ENCODE data around the gene ZNF444.
"Not testable (repeated sequence)": the region's sequence is repeated elsewhere in the genome, so short reads cannot be mapped to it uniquely, and the experiment has no call there.

Gene ZNF444

GRCh38 chr19:56144831-56145230 is 3.7 kb downstream of the ZNF444 start:
- no peak for DNase-seq (ENCODE audit: low read depth, low spot score)

DNA sequence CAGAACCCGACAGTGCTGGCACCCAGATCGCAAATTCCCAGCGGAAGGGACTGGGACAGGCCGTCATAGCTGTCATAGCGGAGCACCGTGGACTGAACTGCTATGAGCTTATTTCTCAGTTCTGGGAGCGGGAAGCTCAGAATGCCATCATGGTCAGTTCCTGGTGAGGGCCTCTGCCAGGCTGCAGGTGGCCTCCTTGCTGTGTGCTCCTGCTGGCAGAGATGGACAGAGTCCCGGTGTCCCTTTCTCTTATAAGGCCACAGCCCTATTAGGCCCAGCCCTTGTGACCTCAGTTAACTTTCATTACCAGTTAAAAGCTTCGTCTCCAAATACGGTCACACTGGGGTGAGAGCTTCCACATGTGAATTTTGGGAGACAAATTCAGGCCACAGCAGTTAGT is 4.6 kb downstream of the ZNF444 start:
- no peak for DNase-seq (ENCODE audit: low read depth, low spot score)

GRCh38 chr19:56146904-56147303 is 5.8 kb downstream of the ZNF444 start:
- no peak for DNase-seq (ENCODE audit: low read depth, low spot score)

- no peak for DNase-seq (ENCODE audit: low read depth, low spot score)
Measured at GRCh38 chr19:56147307-56147706, 6.2 kb downstream of the ZNF444 start.

DNA sequence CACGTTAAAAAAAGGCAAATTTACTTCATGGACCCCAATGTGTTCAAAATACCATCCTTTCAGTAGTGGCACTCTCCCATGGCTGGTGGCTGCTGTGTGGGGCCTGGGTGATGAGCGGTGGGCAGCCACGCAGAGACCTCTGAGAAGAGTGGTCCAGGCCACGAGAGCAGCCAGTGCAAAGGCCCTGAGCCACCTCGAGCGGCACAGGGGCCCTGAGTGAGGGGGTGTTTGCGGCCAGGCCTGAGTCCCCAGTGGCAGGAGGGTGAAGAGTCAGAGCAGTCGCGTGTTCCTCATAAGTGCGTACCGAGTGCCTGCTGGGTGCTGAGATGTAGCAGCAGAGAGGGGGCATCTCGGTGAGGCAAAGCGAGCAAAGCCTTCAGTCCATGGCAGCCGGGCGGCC is 7.0 kb downstream of the ZNF444 start:
- no peak for DNase-seq (ENCODE audit: low read depth, low spot score)

DNA sequence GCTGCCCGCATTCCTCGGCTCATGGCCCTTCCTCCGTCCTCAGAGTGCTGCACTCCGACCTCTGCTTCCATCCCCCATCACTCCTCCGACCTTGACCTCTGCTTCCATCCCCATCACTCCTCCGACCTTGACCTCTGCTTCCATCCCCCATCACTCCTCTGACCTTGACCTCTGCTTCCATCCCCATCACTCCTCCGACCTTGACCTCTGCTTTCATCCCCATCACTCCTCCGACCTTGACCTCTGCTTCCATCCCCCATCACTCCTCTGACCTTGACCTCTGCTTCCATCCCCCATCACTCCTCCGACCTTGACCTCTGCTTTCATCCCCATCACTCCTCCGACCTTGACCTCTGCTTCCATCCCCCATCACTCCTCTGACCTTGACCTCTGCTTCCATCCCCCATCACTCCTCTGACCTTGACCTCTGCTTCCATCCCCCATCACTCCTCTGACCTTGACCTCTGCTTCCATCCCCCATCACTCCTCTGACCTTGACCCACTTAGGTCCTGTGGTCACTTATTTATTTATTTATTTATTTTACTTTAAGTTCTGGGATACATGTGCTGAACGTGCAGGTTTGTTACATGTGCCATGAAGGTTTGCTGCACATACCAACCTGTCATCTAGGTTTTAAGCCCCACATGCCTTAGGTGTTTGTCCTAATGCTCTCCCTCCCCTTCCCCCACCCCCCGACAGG is 8.0 kb downstream of the ZNF444 start:
- not testable (repeated sequence) for DNase-seq (ENCODE audit: low read depth, low spot score)

DNA sequence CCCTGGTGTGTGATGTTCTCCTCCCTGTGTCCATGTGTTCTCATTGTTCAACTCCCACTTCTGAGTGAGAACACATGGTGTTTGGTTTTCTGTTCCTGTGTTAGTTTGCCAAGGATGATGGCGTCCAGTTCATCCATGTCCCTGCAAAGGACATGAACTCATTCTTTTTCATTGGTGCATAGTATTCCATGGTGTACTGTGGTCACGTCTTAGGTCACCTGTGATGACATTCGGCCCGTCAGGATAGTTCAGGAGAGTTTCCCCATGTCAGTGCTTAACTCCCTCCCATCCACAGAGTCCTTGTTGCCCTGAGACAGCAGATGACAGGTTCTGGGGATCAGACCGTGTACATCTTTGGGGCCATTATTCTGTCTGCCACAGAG is 8.6 kb downstream of the ZNF444 start:
- DNase-seq (ENCODE audit: low read depth, low spot score), result no peak

GRCh38 chr19:56150358-56150757 is 9.3 kb downstream of the ZNF444 start:
- no peak for DNase-seq (ENCODE audit: low read depth, low spot score)

DNA sequence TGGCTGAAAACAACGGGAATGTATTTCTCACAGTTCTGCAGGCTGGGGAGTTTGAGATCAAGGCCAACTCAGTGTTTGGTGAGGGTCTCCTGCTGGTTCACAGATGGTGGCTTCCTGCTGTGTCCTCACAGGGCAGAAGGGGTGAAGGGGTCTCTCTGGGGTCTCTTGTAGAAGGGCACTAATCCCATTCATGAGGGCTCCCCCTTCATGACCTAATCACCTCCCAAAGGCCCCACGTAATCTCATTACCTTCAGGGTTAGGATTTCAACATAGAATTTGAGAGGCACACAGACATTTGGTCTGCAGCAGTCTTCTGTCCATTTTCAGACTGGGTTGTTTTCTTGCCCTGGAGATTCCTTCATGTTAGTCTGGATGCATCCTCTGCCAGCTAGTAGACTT is 11.6 kb downstream of the ZNF444 start:
- no peak for DNase-seq (ENCODE audit: low read depth, low spot score)

- DNase-seq (ENCODE audit: low read depth, low spot score), result no peak
Measured at GRCh38 chr19:56153507-56153906, 12.4 kb downstream of the ZNF444 start.

- DNase-seq (ENCODE audit: low read depth, low spot score), result no peak
Measured at GRCh38 chr19:56155124-56155687, 14.1 kb downstream of the ZNF444 start.

DNA sequence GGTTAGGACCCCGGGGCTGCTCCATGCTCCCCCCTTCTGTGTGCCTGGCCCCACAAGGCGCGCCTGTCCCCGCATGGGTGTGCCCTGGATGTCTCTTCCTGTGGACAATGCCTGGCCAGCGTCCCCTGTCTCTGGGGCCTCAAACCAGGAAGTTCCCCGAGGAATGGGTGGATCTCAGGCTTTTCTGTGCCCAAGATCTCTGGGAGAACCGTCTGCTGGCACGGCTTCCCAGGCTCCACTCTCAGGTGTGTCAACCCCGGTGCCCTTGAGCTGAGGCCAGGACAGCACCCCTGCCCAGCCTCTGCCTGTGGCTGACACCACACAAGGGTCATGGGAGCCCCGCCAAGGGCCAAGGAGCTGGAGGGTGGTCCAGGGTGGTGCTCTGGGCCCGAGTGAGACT is 15.7 kb downstream of the ZNF444 start:
- DNase-seq (ENCODE audit: low read depth, low spot score), result no peak

- no peak for DNase-seq (ENCODE audit: low read depth, low spot score)
Measured at GRCh38 chr19:56158170-56158757, 17.2 kb downstream of the ZNF444 start.

- DNase-seq (ENCODE audit: low read depth, low spot score), result no peak
Measured at GRCh38 chr19:56159009-56159559, 18.0 kb downstream of the ZNF444 start.

DNA sequence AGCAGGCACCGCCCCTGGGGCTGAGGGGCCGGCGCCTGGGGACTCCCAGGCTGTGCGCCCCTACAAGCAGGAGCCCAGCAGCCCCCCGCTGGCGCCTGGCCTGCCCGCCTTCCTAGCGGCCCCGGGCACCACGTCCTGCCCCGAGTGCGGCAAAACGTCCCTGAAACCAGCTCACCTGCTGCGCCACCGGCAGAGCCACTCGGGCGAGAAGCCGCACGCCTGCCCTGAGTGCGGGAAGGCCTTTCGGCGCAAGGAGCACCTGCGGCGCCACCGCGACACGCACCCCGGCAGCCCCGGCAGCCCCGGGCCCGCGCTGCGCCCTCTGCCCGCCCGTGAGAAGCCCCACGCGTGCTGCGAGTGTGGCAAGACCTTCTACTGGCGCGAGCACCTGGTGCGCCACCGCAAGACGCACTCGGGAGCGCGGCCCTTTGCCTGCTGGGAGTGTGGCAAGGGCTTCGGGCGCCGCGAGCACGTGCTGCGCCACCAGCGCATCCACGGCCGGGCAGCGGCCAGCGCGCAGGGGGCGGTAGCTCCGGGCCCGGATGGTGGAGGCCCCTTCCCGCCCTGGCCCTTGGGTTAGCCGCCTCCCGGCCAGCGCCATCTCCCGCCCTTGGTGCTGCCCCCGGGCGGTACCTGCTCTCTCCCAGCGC is 18.7 kb downstream of the ZNF444 start:
- DNase-seq (ENCODE audit: low read depth, low spot score), result no peak

- DNase-seq (ENCODE audit: low read depth, low spot score), result no peak
Measured at GRCh38 chr19:56161534-56161933, 20.4 kb downstream of the ZNF444 start.

DNA sequence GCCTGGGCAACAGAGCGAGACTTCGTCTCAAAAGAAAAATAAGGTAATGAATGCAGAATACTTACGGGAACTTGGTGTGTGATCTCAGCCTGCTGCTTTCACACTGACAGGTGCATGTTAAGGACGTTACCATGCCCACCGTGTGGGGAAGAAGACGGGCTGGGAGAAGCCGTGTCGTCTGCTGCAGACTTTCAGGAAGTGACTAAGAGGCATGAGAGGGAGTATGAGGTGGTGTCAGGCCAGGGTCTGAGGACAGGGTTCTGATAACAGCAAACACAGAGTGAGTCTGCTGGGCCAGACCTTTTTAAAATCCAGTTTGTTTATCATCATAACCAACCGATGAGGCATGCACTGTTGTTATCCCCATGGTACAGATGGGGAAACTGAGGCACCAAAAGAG is 21.2 kb downstream of the ZNF444 start:
- no peak for DNase-seq (ENCODE audit: low read depth, low spot score)

GRCh38 chr19:56163097-56163496 is 22.0 kb downstream of the ZNF444 start:
- no peak for DNase-seq (ENCODE audit: low read depth, low spot score)

DNA sequence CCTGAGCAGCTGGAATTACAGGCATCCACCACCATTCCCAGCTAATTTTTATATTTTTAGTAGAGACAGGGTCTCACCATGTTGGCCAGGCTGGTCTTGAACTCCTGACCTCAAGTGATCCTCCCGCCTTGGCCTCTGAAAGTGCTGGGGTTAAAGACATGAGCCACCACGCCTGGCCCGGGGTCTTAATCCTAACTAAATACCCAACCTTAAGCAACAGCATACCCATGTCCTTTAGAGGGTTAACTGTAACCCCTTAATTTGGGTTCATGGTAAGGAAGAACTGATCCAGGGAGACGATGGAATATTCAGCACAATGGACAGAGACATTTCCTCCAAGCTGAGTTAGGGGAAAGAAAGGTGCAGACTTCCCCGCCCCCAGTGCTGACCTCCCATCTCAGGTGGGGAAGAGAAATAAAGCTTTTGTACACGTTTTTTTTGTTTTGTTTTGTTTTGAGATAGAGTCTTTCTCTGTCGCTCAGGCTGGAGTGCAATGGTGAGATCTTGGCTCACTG is 26.0 kb downstream of the ZNF444 start:
- no peak for DNase-seq (ENCODE audit: low read depth, low spot score)

- no peak for DNase-seq (ENCODE audit: low read depth, low spot score)
Measured at GRCh38 chr19:56170261-56170660, 29.2 kb downstream of the ZNF444 start.

- no peak for DNase-seq (ENCODE audit: low read depth, low spot score)
Measured at GRCh38 chr19:56174086-56174485, 33.0 kb downstream of the ZNF444 start.

DNA sequence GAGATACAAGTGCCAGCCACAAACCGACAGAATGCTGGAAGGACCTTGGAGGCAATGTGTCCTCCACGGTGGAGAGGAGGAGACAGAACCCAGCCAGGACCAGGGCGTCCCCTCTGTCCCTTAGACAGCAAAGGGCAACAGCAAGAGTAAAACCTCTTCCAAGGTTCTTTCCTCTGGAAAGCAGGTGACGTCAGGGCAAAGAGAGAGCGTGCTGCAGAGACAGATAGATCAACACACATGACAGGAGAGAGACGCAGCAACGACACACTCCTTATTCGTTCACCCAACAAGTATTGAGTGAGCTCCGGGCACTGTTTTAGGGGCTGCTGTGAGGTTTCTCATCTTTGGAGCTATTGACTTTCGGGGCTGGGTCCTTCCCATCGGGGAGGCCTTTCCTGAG is 33.5 kb downstream of the ZNF444 start:
- no peak for DNase-seq (ENCODE audit: low read depth, low spot score)
